ENCODE results near the gene CACHD1.
A peak's percentile ranks its signal among the peaks of the same experiment; 100 is the strongest.

The CACHD1 gene

DNA sequence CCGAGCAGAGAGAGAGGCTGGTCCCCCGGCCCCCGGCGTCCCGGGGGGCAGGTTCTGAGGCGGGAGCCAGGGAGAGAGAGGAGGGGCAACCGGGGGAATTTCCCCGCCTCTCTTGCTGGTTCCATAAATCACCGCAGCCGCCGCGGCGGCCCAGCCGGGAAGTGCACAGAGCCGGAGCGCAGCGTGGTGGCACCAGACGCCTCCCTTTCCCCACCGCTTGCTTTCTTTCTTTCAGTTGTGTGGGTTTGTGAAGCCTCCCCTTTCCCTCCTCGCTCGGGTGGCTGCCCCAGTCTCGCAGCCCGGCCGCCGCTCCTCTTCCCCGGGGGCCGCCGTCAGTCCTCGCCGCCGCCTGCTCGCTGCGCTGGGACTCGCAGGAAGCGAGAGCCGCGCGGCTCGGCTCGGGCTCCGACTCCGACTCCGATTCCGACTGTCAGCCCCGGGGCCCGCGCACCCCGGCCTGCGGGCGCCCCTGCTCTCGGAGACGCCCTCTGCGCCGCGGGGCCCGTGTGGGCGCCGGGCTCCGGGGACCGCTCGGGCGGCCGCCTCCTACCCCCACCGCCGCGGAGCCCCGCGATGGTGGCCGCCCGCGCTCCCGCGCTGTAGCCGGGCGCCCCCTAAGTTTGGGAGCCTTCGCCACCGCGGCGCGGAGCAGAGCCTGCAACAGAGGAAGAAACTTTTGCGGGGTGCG, at the start of gene CACHD1:
Gene CACHD1 (plus strand): TSS at position 153 of the 688 bp plus-strand sequence. CDS start 616 bp downstream, outside the sequence.
- no peak for FAIRE-seq
- DNase-seq (ENCODE audit: insufficient read length, low spot score), result peak; percentile 61
- TF ChIP-seq, protein P1, sequence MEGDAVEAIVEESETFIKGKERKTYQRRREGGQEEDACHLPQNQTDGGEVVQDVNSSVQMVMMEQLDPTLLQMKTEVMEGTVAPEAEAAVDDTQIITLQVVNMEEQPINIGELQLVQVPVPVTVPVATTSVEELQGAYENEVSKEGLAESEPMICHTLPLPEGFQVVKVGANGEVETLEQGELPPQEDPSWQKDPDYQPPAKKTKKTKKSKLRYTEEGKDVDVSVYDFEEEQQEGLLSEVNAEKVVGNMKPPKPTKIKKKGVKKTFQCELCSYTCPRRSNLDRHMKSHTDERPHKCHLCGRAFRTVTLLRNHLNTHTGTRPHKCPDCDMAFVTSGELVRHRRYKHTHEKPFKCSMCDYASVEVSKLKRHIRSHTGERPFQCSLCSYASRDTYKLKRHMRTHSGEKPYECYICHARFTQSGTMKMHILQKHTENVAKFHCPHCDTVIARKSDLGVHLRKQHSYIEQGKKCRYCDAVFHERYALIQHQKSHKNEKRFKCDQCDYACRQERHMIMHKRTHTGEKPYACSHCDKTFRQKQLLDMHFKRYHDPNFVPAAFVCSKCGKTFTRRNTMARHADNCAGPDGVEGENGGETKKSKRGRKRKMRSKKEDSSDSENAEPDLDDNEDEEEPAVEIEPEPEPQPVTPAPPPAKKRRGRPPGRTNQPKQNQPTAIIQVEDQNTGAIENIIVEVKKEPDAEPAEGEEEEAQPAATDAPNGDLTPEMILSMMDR (IDR thresholded peaks at IDR 0.05; ENCODE audit: insufficient read depth, missing control alignments), result peak; percentile 8

DNA sequence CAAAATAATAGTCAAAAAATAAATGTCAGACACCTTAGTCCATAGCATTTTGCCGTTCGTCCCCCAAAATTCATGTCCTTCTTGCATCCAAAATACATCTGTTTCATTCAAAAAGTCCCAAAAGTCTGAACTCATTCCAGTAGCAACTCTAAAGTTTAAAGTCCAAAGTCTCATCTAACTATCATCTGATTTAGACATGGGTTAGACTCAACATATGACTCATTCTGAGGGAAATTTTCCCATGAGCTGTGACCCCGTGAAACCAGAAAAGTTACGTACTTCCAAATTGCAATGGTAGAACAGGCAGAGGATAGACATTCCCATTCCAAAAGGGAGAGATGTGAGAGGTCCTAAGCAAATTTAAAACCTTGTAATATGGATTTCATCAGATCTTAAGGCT, 48.6 kb upstream of the CACHD1 start:
- TF ChIP-seq, protein P1 (IDR thresholded peaks at IDR 0.05; ENCODE audit: insufficient read depth, missing control alignments), result no peak
- no peak for DNase-seq (ENCODE audit: insufficient read length, low spot score)
- FAIRE-seq, result no peak

DNA sequence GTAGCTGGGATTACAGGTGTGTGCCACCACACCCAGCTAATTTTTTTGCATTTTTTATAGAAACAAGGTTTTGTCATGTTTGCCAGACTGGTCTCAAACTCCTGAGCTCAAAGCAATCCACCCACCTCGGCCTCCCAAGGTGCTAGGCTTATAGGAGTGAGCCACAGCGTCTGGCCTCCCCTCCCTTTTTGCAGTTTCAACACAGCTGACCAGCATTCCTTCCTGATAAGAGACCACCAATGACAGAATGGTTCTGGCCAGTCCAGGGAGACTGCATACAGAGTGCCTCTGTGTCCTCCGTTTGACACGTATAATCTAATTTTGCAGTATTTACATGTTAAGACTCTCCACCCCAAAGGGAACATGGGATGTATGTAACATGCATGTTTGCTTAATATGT, 46.4 kb upstream of the CACHD1 start:
- no peak for FAIRE-seq
- TF ChIP-seq, protein P1 (IDR thresholded peaks at IDR 0.05; ENCODE audit: insufficient read depth, missing control alignments), result no peak
- DNase-seq (ENCODE audit: insufficient read length, low spot score), result no peak

DNA sequence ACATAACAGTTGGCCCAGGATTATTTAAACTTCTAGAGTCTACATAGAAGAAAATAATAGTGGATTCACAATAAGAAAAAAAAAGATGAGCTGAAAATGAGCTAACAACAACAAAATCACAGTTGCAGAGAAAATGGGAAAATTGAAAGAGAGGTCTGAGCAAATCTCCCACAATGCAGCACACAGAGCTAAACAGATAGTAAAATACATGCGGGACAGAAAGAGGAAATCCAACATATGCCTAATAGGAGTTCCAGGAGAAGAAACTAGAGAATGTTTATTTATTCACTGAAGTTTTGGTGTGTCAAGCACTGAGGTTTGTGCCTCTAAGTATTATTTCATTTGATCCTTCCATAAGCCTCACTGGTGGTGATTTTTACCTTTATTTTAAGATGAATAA, 45.5 kb upstream of the CACHD1 start:
- FAIRE-seq (no peak), DNase-seq (ENCODE audit: insufficient read length, low spot score) (no peak)
- TF ChIP-seq, protein P1 (IDR thresholded peaks at IDR 0.05; ENCODE audit: insufficient read depth, missing control alignments), result no peak

DNA sequence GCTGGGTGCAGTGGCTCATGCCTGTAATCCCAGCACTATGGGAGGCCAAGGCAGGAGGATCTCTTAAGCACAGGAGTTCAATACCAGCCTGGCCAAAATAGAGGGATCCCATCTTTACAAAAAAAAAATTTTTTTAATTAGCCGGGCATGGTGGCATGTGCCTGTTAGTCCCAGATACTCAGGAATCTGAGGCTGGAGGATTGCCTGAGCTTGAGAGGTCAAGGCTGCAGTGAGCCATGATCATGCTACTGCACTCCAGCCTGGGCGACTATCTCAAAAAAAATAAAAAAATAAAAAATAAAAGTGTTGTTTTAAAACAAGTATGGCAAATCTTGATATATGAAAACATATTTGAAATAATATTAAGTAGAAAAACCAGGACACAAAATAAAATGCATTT, 44.4 kb upstream of the CACHD1 start:
- TF ChIP-seq, protein P1 (IDR thresholded peaks at IDR 0.05; ENCODE audit: insufficient read depth, missing control alignments), result no peak
- FAIRE-seq (no peak), DNase-seq (ENCODE audit: insufficient read length, low spot score) (no peak)

DNA sequence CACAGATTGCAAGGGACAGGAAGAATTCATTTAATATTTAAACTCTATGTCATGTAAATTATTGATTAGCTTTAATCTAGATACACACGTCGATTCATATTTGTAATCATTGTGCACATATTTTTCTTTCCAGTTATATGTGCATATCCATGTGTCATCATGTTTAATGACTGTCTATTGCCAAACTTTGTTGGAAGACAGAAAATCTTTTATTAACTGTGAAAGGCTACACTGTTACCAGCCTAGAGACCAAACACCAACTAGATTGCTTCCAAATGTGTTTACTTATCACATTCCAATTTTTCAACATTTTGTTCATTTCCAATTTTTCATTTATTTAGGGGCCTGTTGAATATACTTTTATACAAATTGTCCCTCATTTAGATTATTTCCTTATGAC, 43.2 kb upstream of the CACHD1 start:
- TF ChIP-seq, protein P1 (IDR thresholded peaks at IDR 0.05; ENCODE audit: insufficient read depth, missing control alignments), result no peak
- peak; percentile 16 for FAIRE-seq
- no peak for DNase-seq (ENCODE audit: insufficient read length, low spot score)

DNA sequence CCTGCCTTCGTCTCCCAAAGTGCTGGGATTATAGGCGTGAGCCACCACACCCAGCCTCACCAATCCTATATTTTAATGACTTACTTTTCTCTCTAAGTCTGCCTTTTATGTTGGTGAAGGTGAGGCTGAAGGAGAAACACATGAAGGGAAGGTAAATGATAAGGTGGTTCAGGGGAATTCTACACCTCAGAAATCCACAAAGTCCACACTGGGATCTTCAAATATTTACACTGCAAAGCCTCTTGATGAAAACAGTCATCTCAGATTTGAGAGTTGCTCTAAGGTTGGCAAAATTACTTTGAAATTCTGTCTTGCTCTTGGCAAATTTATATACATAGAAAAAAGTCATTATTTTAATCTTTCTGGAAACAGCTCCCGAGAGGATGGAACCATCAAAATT, 42.0 kb upstream of the CACHD1 start:
- TF ChIP-seq, protein P1 (IDR thresholded peaks at IDR 0.05; ENCODE audit: insufficient read depth, missing control alignments), result no peak
- DNase-seq (ENCODE audit: insufficient read length, low spot score) (no peak), FAIRE-seq (no peak)

All from D721Med (cell line).